Body of pancreas (tissue), 4 donors: Measurements from ENCODE around the gene THBD. TPM values are rescaled to one million over a fixed set of nuclear protein-coding genes. Genes with fewer than 3 reads are reported as not detected.

Experiments used
- ATAC-seq: fragments of 150-250 bp; one replicate; pipeline ENCODE4 v1.9.1; 2016
- DNase-seq, 4 donors: peaks; one replicate each; pipeline ENCODE4 v3.0.0-alpha.2; 2019
- H3K27ac ChIP-seq, 4 donors: fragments of 200-600 bp; sonication (generic); 1 replicate in 3 of 4; 2 replicates in 1 of 4; pipeline versions ENCODE4 v1.5.1 to v1.6.1; 2016 to 2019; ENCODE audit warnings: mild to moderate bottlenecking in 1 of 4, mixed read lengths in 1 of 4, moderate library complexity in 1 of 4
- H3K27me3 ChIP-seq, 2 donors: fragments of 200-600 bp; sonication (generic); one replicate each; pipeline ENCODE4 v1.6.0; 2016; ENCODE audit warnings: mild to moderate bottlenecking in 1 of 2
- H3K36me3 ChIP-seq, 2 donors: fragments of 200-600 bp; sonication (generic); replicated peaks in 1 of 2; 2 replicates each; pipeline ENCODE4 v1.5.1; 2016; ENCODE audit warnings: low read depth in 2 of 2; ENCODE audit not compliant: insufficient read depth in 1 of 2
- H3K4me1 ChIP-seq: fragments of 200-600 bp; sonication (generic); one replicate; pipeline ENCODE4 v1.6.0; 2016
- H3K4me3 ChIP-seq, 2 donors: fragments of 200-600 bp; sonication (generic); 1 replicate in 1 of 2; 2 replicates in 1 of 2; pipeline ENCODE4 v1.5.1; 2016 to 2019
- H3K9me3 ChIP-seq, 3 donors: fragments of 200-600 bp; sonication (generic); 1 replicate in 2 of 3; 2 replicates in 1 of 3; pipeline ENCODE4 v1.5.1; 2016
- CTCF ChIP-seq, 7 experiments: fragments of 450-650 bp in 4 of 7; fragments of 200-600 bp in 3 of 7; sonication (generic) in 3 of 7; IDR thresholded peaks; one replicate each; pipeline ENCODE4 v1.5.1; 2016 to 2019; ENCODE audit warnings: antibody characterized with exemption in 7 of 7
- POLR2A ChIP-seq, 3 donors: fragments of 450-650 bp; IDR thresholded peaks; one replicate each; pipeline ENCODE4 v1.6.1; 2016; ENCODE audit warnings: antibody characterized with exemption in 3 of 3, mild to moderate bottlenecking in 2 of 3
- WGBS, 2 donors: methylation state at CpG; one replicate each; pipeline ENCODE4 v1.1.5; 2017; 5-methylcytosine and 5-hydroxymethylcytosine counted together
- intact Hi-C: fragments of 100-400 bp; cut with DNase I; formaldehyde crosslinking; loops from one replicate; pipeline ENCODE4 v1.15.1; 2023
- total RNA-seq, 2 donors: library from RNA; depleted of rRNA; stranded (reverse); fragments of >200 nt; gene quantifications; one replicate each; pipeline ENCODE4 v1.1.0, GENCODE V29; 2016

The THBD gene
- total RNA-seq, 2 donors from 2014 or later = 14.3 to 44.2 TPM

DNA sequence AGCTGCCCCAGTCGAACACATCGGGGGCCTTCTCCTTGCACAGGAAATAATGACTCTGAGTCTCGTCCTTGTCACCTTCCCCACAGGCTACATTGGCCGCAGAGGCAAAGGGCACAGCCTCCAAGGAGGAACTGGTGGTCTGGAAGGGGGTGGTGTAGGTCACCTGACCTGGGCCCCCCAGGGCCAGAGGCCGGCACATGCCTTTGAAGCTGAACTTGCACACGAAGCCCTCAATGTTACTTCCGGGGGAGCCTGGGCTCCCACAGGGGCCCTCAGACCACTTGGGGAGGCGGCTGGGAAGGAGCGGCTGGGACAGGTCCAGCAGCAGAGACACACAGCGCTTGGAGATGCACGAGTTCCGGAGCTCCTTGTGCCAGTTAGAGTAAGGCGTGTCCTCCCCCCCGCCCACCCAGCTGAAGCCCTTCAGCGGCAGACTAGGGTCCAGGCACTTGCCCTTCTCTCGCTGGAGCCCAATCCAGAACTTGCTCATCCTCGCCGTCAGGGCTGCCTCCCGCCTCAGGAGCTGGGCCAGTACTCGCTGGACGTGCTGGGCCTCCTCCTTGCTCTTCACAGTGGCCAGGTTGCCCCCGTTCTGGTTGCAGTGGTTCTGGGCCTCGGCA lies 36.1 kb upstream of the THBD start:
- no peak for TF ChIP-seq CTCF (IDR thresholded peaks at IDR 0.05)
- no peak for TF ChIP-seq POLR2A (IDR thresholded peaks at IDR 0.05)
- WGBS, 2 donors = 65 to 70% methylated on average over 13 to 23 of the region's 23 CpGs
- intact Hi-C loops = no loop called here

DNA sequence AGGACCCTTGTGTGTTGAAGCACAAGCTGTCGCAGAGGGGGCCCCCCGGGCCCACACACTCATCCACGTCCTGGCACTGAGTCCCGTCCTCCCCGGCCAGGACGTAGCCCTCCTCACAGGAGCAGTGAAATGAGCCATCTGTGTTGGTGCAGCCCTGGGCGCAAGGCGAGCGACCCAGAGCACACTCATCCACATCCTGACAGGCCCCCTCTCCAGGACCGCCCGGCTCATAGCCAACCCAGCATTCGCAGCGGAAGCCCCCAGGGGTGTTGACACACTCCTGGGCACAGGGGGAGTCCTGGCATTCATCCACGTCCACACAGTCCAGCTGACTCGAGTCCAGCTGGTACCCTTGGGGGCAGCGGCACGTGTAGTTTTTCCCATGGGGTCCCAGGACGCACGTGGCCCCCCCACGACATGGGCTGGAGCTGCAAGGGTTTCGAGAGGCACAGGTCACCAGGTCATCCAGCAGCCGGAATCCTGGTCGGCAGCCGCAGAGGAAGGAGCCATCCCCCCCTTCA lies 35.4 kb upstream of the THBD start:
- WGBS, 2 donors = 67 to 72% methylated on average over 8 to 22 of the region's 24 CpGs
- no peak for ATAC-seq

More for the DNA sequence above, 36.1 kb upstream of the THBD start:
- Histone ChIP-seq H3K27ac (peak overlapping the region; percentile 19 to 69 (median 54)), H3K4me3 (no peak overlapping the region), H3K36me3 (no peaks in the 10 kb centered on the region), H3K27me3 (no peaks in the 10 kb centered on the region), H3K4me1 (no peaks in the 10 kb centered on the region), H3K9me3 (no peaks in the 10 kb centered on the region)
- ATAC-seq = no peak
- DNase-seq = no peak

DNA sequence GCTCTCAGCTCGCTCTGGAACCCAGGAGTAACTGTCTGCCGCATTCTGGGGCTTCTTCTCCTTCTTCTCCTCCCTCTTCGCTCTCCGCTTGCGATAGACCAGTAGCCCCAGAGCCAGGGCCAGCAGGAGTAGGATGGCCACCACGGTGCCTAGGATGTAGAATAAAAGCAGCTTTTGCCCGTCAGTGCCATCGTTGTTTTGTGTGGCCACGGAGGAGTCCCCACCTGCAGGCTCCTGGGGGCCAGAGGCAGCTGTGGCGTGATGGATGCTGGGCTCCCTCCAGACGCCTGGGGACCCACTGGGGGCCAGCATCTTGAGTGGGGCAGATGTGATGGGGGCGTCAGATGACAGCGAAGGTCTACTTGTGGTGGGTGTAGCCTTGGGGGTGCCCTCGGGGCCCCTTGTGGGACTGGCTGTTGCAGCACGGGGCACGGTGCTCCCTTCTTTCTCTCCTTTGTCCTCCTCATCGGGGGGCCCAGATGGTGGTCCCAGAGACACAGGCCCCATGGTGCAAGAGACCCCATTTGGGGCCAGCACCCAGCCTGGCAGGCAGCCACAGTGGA lies 34.9 kb upstream of the THBD start:
- DNase-seq (no peak), ATAC-seq (no peak)
- intact Hi-C loops = no loop called here

More for the DNA sequence above, 35.4 kb upstream of the THBD start:
- no peaks in the 10 kb centered on the region for H3K4me1 ChIP-seq
- peak overlapping the region in 3 of 4 donors; percentile 46 to 69 (median 47) for H3K27ac ChIP-seq
- H3K36me3 ChIP-seq = no peaks in the 10 kb centered on the region
- peak in 1 of 3 donors; percentile 9 for TF ChIP-seq POLR2A (IDR thresholded peaks at IDR 0.05)
- no peak for TF ChIP-seq CTCF (IDR thresholded peaks at IDR 0.05)
- DNase-seq = no peak
- H3K9me3 ChIP-seq = no peaks in the 10 kb centered on the region
- no peak overlapping the region for H3K4me3 ChIP-seq
- intact Hi-C loops = no loop called here
- H3K27me3 ChIP-seq = no peaks in the 10 kb centered on the region

DNA sequence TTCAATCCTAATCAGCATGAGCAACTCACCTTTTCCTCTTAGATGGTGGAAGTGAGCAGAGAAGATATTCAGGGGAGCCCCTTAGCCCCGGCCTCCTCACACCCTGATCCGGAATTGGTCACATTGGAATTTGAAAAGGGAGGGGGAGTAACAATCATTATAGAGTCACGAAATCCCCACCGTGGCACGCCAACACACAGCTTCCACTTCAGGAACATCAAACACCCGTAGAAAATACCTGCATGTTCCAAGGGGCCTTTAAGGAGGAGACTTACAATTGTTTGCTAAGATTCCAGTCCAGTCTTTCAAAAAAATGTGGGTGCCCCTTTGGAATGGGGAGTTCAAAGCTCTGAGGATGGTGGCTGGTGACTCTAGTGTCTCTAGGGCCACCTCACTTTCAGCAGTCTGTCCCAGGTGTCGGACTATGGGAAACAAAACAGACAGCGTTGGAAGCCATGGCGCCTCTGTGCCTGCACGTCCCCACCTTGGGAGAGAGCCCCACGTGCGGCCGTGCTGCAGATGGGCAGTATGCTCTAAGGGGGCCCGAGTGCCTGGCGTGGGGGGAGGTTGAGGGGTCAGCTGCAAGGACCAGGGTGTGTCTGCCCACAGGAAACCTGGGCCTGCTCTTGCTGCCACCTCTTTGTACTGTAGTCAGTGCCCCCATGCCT lies 34.2 kb upstream of the THBD start:
- DNase-seq = no peak
- H3K27me3 ChIP-seq = no peaks in the 10 kb centered on the region
- H3K4me1 ChIP-seq = no peaks in the 10 kb centered on the region
- no peak overlapping the region for H3K4me3 ChIP-seq
- no peaks in the 10 kb centered on the region for H3K36me3 ChIP-seq
- no peak for ATAC-seq
- H3K27ac ChIP-seq = peak overlapping the region in 3 of 4 donors; percentile 16 to 69 (median 50)
- intact Hi-C loops = no loop called here
- WGBS, 2 donors = 77 to 79% methylated on average over 13 to 15 of the region's 15 CpGs
- TF ChIP-seq CTCF (IDR thresholded peaks at IDR 0.05) (no peak), POLR2A (IDR thresholded peaks at IDR 0.05) (no peak)
- no peaks in the 10 kb centered on the region for H3K9me3 ChIP-seq

More for the DNA sequence above, 34.9 kb upstream of the THBD start:
- no peaks in the 10 kb centered on the region for H3K27me3 ChIP-seq
- no peak for TF ChIP-seq CTCF (IDR thresholded peaks at IDR 0.05)
- TF ChIP-seq POLR2A (IDR thresholded peaks at IDR 0.05) = no peak
- 77 to 84% methylated on average over 14 to 17 of the region's 17 CpGs for WGBS, 2 donors
- no peak overlapping the region for H3K4me3 ChIP-seq
- H3K9me3 ChIP-seq = no peaks in the 10 kb centered on the region
- H3K27ac ChIP-seq = peak overlapping the region in 3 of 4 donors; percentile 16 to 69 (median 50)
- no peaks in the 10 kb centered on the region for H3K36me3 ChIP-seq
- no peaks in the 10 kb centered on the region for H3K4me1 ChIP-seq
